Caki2 (cell line): ENCODE data around the gene HAT1. TPM values are rescaled to one million over a fixed set of nuclear protein-coding genes. Genes with fewer than 3 reads are reported as not detected.

Experiments used
- DNase-seq: peaks from one replicate; pipeline ENCODE4 v3.0.0-alpha.2; 2015; ENCODE audit warnings: low read depth
- in situ Hi-C: cut with HindIII; loops from 2 replicates; pipeline ENCODE4 v1.10.0; 2016; ENCODE audit warnings: low sequenced_read_pairs, low pct_unique_long_range_greater_than_20kb, mixed read lengths
- total RNA-seq: library from RNA; depleted of rRNA; stranded (reverse); fragments of >200 nt; shearing (Covaris generic); gene quantifications from 2 replicates; pipeline ENCODE4 v1.2.3, GENCODE V29; 2014; ENCODE audit warnings: low replicate concordance

Gene HAT1
- total RNA-seq, 1 experiment from 2014 or later: 44.0 TPM

- in situ Hi-C loops: no loop called here
- DNase-seq: no peak
Observed at GRCh38 chr2:171909266-171909665, 13.0 kb upstream of the HAT1 start.

- in situ Hi-C loops: no loop called here
- DNase-seq: no peak
Observed at GRCh38 chr2:171910494-171910893, 11.8 kb upstream of the HAT1 start.

- in situ Hi-C loops: no loop called here
Observed at GRCh38 chr2:171913517-171913916, 8.7 kb upstream of the HAT1 start.

GRCh38 chr2:171919453-171919852, 2.8 kb upstream of the HAT1 start:
- DNase-seq: no peak
- in situ Hi-C loops: no loop called here

More at GRCh38 chr2:171913517-171913916, 8.7 kb upstream of the HAT1 start:
- DNase-seq: no peak

GRCh38 chr2:171921970-171922229, 361 bp upstream of the HAT1 start:
- DNase-seq: no peak
- in situ Hi-C loops: no loop called here

GRCh38 chr2:171923206-171923605, 945 bp downstream of the HAT1 start:
- in situ Hi-C loops: no loop called here
- DNase-seq: no peak

GRCh38 chr2:171924170-171924942, 2.1 kb downstream of the HAT1 start:
- in situ Hi-C loops: no loop called here
- no peak for DNase-seq

GRCh38 chr2:171930385-171930784, 8.1 kb downstream of the HAT1 start:
- DNase-seq: no peak
- in situ Hi-C loops: no loop called here

GRCh38 chr2:171939058-171939742, 16.9 kb downstream of the HAT1 start:
- in situ Hi-C loops: no loop called here

GRCh38 chr2:171939743-171940071, 17.4 kb downstream of the HAT1 start:
- in situ Hi-C loops: no loop called here
- no peak for DNase-seq

More at GRCh38 chr2:171939058-171939742, 16.9 kb downstream of the HAT1 start:
- no peak for DNase-seq

GRCh38 chr2:171941316-171941699, 19.0 kb downstream of the HAT1 start:
- in situ Hi-C loops: no loop called here
- DNase-seq: no peak

GRCh38 chr2:171943869-171944268, 21.6 kb downstream of the HAT1 start:
- in situ Hi-C loops: no loop called here
- no peak for DNase-seq

- in situ Hi-C loops: no loop called here
- no peak for DNase-seq
Observed at GRCh38 chr2:171952276-171952675, 30.0 kb downstream of the HAT1 start.

- in situ Hi-C loops: no loop called here
- DNase-seq: no peak
Observed at GRCh38 chr2:171952748-171953147, 30.5 kb downstream of the HAT1 start.

GRCh38 chr2:171956135-171956825, 34.0 kb downstream of the HAT1 start:
- DNase-seq: no peak
- in situ Hi-C loops: no loop called here

GRCh38 chr2:171957061-171957460, 34.8 kb downstream of the HAT1 start:
- in situ Hi-C loops: no loop called here
- DNase-seq: no peak

- in situ Hi-C loops: no loop called here
Observed at GRCh38 chr2:171958475-171958874, 36.2 kb downstream of the HAT1 start.

GRCh38 chr2:171959998-171960397, 37.7 kb downstream of the HAT1 start:
- in situ Hi-C loops: no loop called here
- no peak for DNase-seq

More at GRCh38 chr2:171958475-171958874, 36.2 kb downstream of the HAT1 start:
- no peak for DNase-seq

- DNase-seq: no peak
- in situ Hi-C loops: no loop called here
Observed at GRCh38 chr2:171960570-171960969, 38.3 kb downstream of the HAT1 start.
